HG02642 (cell line): ENCODE data around the gene KRT4.
"Not testable (repeated sequence)": the region's sequence is repeated elsewhere in the genome, so short reads cannot be mapped to it uniquely, and the experiment has no call there.

Experiments
- ATAC-seq: cut with Tn5 transposase; IDR thresholded peaks from one replicate; pipeline ENCODE4 v1.9.1; 2021; ENCODE audit warnings: mild to moderate bottlenecking; ENCODE audit not compliant: unreplicated experiment, poor library complexity

The KRT4 gene

GRCh38 chr12:52795332-52795674, 18.6 kb downstream of the KRT4 start:
- not testable (repeated sequence) for ATAC-seq

GRCh38 chr12:52794479-52795331, 19.2 kb downstream of the KRT4 start:
- no peak for ATAC-seq

- no peak for ATAC-seq
Observed at GRCh38 chr12:52792185-52793029, 21.5 kb downstream of the KRT4 start.

- ATAC-seq, result no peak
Observed at GRCh38 chr12:52791271-52792184, 22.4 kb downstream of the KRT4 start.

- no peak for ATAC-seq
Observed at GRCh38 chr12:52790427-52791270, 23.3 kb downstream of the KRT4 start.

- no peak for ATAC-seq
Observed at GRCh38 chr12:52789637-52790426, 24.1 kb downstream of the KRT4 start.

- no peak for ATAC-seq
Observed at GRCh38 chr12:52788876-52789636, 24.9 kb downstream of the KRT4 start.

- no peak for ATAC-seq
Observed at GRCh38 chr12:52788192-52788875, 25.6 kb downstream of the KRT4 start.

GRCh38 chr12:52787324-52788191, 26.4 kb downstream of the KRT4 start:
- no peak for ATAC-seq

GRCh38 chr12:52784909-52785308, 29.0 kb downstream of the KRT4 start:
- ATAC-seq, result no peak

GRCh38 chr12:52783563-52784316, 30.2 kb downstream of the KRT4 start:
- ATAC-seq, result no peak

GRCh38 chr12:52782502-52782901, 31.4 kb downstream of the KRT4 start:
- ATAC-seq, result no peak

GRCh38 chr12:52781399-52782082, 32.4 kb downstream of the KRT4 start:
- ATAC-seq, result no peak

- no peak for ATAC-seq
Observed at GRCh38 chr12:52779914-52780313, 34.0 kb downstream of the KRT4 start.

- ATAC-seq, result no peak
Observed at GRCh38 chr12:52778833-52779232, 35.1 kb downstream of the KRT4 start.
